Esophagus (tissue), 2 donors: ENCODE measurements around the gene TPCN1. TPM values are rescaled to one million over a fixed set of nuclear protein-coding genes. Genes with fewer than 3 reads are reported as not detected.
"Not testable (repeated sequence)": the region's sequence is repeated elsewhere in the genome, so short reads cannot be mapped to it uniquely, and the experiment has no call there.

Source experiments
- H3K27ac ChIP-seq, 2 donors: one replicate each; pipeline ENCODE4 v1.5.1; 2013; ENCODE audit warnings: low read depth in 2 of 2, mild to moderate bottlenecking in 2 of 2, inconsistent platforms in 1 of 2, low read length in 1 of 2, moderate library complexity in 1 of 2
- H3K27me3 ChIP-seq, 2 donors: one replicate each; pipeline ENCODE4 v1.6.1; 2013; ENCODE audit warnings: low read length in 2 of 2, control low read depth in 1 of 2, mild to moderate bottlenecking in 1 of 2; ENCODE audit not compliant: insufficient read depth in 2 of 2, control insufficient read depth in 1 of 2
- H3K36me3 ChIP-seq, 2 donors: one replicate each; pipeline ENCODE4 v1.6.1; 2013; ENCODE audit warnings: low read length in 1 of 2; ENCODE audit not compliant: control insufficient read depth in 2 of 2, insufficient read depth in 2 of 2
- H3K4me1 ChIP-seq, 2 donors: one replicate each; pipeline ENCODE4 v1.6.1; 2013; ENCODE audit warnings: low read length in 1 of 2; ENCODE audit not compliant: control insufficient read depth in 2 of 2, insufficient read depth in 2 of 2
- H3K4me3 ChIP-seq, 2 donors: one replicate each; pipeline ENCODE4 v1.5.1; 2013; ENCODE audit warnings: low read length in 2 of 2, mild to moderate bottlenecking in 2 of 2, low read depth in 1 of 2, moderate library complexity in 1 of 2
- H3K9me3 ChIP-seq, 2 donors: one replicate each; pipeline ENCODE4 v1.6.1; 2013; ENCODE audit warnings: mild to moderate bottlenecking in 2 of 2, low read depth in 1 of 2, low read length in 1 of 2, moderate library complexity in 1 of 2; ENCODE audit not compliant: control insufficient read depth in 2 of 2, insufficient read depth in 1 of 2
- WGBS, 2 donors: extraction: QIAGEN DNeasy Blood & Tissue Kit; methylation state at CpG; one replicate each; pipeline ENCODE4 v1.1.7; 2013; 5-methylcytosine and 5-hydroxymethylcytosine counted together
- polyA plus RNA-seq, 2 donors: library from polyadenylated mRNA; stranded (reverse); fragments of 200-250 nt; gene quantifications; one replicate each; pipeline ENCODE4 v1.2.3, GENCODE V29; 2013
- donor health status: healthy with polysubstance abuse.
- donor health status: Bipolar disorder and iron deficiency.

TPCN1 gene
- polyA plus RNA-seq, 2 donors: 30.9 to 57.6 TPM

- H3K27ac ChIP-seq: peak overlapping the region; percentile 17 to 71
- 88 to 92% methylated on average over 8 of the region's 8 CpGs for WGBS, 2 donors
Measured at GRCh38 chr12:113203852-113204760, 17.2 kb upstream of the TPCN1 start.

GRCh38 chr12:113204804-113205203 is 16.5 kb upstream of the TPCN1 start:
- Histone ChIP-seq H3K27ac (peak overlapping the region; percentile 4 to 71), H3K4me3 (no peak overlapping the region), H3K4me1 (no peaks in the 10 kb centered on the region), H3K36me3 (no peaks in the 10 kb centered on the region), H3K9me3 (no peaks in the 10 kb centered on the region), H3K27me3 (no peaks in the 10 kb centered on the region)
- WGBS, 2 donors: 61 to 75% methylated on average over 3 of the region's 3 CpGs

More at GRCh38 chr12:113203852-113204760, 17.2 kb upstream of the TPCN1 start:
- Histone ChIP-seq H3K4me1 (no peaks in the 10 kb centered on the region), H3K27me3 (no peaks in the 10 kb centered on the region), H3K9me3 (no peaks in the 10 kb centered on the region), H3K36me3 (no peaks in the 10 kb centered on the region), H3K4me3 (no peak overlapping the region)

- H3K36me3 ChIP-seq, H3K9me3 ChIP-seq, H3K27ac ChIP-seq, H3K27me3 ChIP-seq, H3K4me3 ChIP-seq, H3K4me1 ChIP-seq: not testable (repeated sequence)
- 97 to 98% methylated on average over 5 of the region's 5 CpGs for WGBS, 2 donors
Measured at GRCh38 chr12:113206802-113207201, 14.5 kb upstream of the TPCN1 start.

- H3K27me3 ChIP-seq: no peaks in the 10 kb centered on the region
- H3K36me3 ChIP-seq: no peaks in the 10 kb centered on the region
- peak overlapping the region in 1 of 2 donors; percentile 15 for H3K27ac ChIP-seq
- WGBS, 2 donors: 71 to 75% methylated on average over 6 of the region's 6 CpGs
- H3K4me1 ChIP-seq: no peaks in the 10 kb centered on the region
- H3K4me3 ChIP-seq: no peak overlapping the region
- H3K9me3 ChIP-seq: no peaks in the 10 kb centered on the region
Measured at GRCh38 chr12:113207613-113208040, 13.6 kb upstream of the TPCN1 start.

GRCh38 chr12:113208041-113208934 is 13.0 kb upstream of the TPCN1 start:
- no peaks in the 10 kb centered on the region for H3K4me1 ChIP-seq
- peak overlapping the region in 1 of 2 donors; percentile 53 for H3K27ac ChIP-seq
- no peaks in the 10 kb centered on the region for H3K36me3 ChIP-seq
- H3K4me3 ChIP-seq: no peak overlapping the region
- 70 to 73% methylated on average over 10 of the region's 10 CpGs for WGBS, 2 donors
- H3K27me3 ChIP-seq: no peaks in the 10 kb centered on the region
- H3K9me3 ChIP-seq: no peaks in the 10 kb centered on the region

GRCh38 chr12:113211160-113211559 is 10.1 kb upstream of the TPCN1 start:
- Histone ChIP-seq H3K27ac (no peak overlapping the region), H3K4me1 (no peaks in the 10 kb centered on the region), H3K36me3 (no peaks in the 10 kb centered on the region), H3K4me3 (no peak overlapping the region), H3K27me3 (no peaks in the 10 kb centered on the region), H3K9me3 (no peaks in the 10 kb centered on the region)
- WGBS, 2 donors: 89 to 90% methylated on average over 6 of the region's 6 CpGs

- no peak overlapping the region for H3K4me3 ChIP-seq
- no peaks in the 10 kb centered on the region for H3K9me3 ChIP-seq
- H3K36me3 ChIP-seq: no peaks in the 10 kb centered on the region
- H3K27ac ChIP-seq: peak overlapping the region in 1 of 2 donors; percentile 24
- no peaks in the 10 kb centered on the region for H3K27me3 ChIP-seq
- peaks cover 0 to 2% of the 10 kb centered on the region in 2 donors for H3K4me1 ChIP-seq
- 49 to 56% methylated on average over 5 of the region's 5 CpGs for WGBS, 2 donors
Measured at GRCh38 chr12:113214895-113215400, 6.3 kb upstream of the TPCN1 start.

- no peaks in the 10 kb centered on the region for H3K27me3 ChIP-seq
- no peak overlapping the region for H3K4me3 ChIP-seq
- no peaks in the 10 kb centered on the region for H3K9me3 ChIP-seq
- H3K27ac ChIP-seq: no peak overlapping the region
- 75 to 79% methylated on average over 2 of the region's 2 CpGs for WGBS, 2 donors
- no peaks in the 10 kb centered on the region for H3K36me3 ChIP-seq
- H3K4me1 ChIP-seq: peaks cover 0 to 2% of the 10 kb centered on the region in 2 donors
Measured at GRCh38 chr12:113216027-113216426, 5.2 kb upstream of the TPCN1 start.

- peak overlapping the region in 1 of 2 donors; percentile 75 for H3K27ac ChIP-seq
Measured at GRCh38 chr12:113220593-113221180, 577 bp upstream of the TPCN1 start.

More at GRCh38 chr12:113220593-113221180, 577 bp upstream of the TPCN1 start:
- H3K27me3 ChIP-seq: no peaks in the 10 kb centered on the region
- no peaks in the 10 kb centered on the region for H3K9me3 ChIP-seq
- no peaks in the 10 kb centered on the region for H3K36me3 ChIP-seq
- 0 to 1% methylated on average over 23 of the region's 23 CpGs for WGBS, 2 donors
- H3K4me1 ChIP-seq: peaks cover 0 to 5% of the 10 kb centered on the region in 2 donors
- peak overlapping the region; percentile 40 to 49 for H3K4me3 ChIP-seq
